GM12875 (cell line): ENCODE measurements around the gene TMEM178B.

Experiments
- H3K4me3 ChIP-seq: one replicate; pipeline ENCODE4 v1.5.1; 2011; ENCODE audit warnings: low read depth, low read length, control low read depth
- CTCF ChIP-seq: IDR thresholded peaks from 2 replicates; pipeline ENCODE4 v1.5.1; 2011; ENCODE audit warnings: low read depth, mild to moderate bottlenecking, control low read depth, inconsistent platforms, low read length, moderate library complexity, borderline replicate concordance; ENCODE audit not compliant: insufficient read depth

Gene TMEM178B

DNA sequence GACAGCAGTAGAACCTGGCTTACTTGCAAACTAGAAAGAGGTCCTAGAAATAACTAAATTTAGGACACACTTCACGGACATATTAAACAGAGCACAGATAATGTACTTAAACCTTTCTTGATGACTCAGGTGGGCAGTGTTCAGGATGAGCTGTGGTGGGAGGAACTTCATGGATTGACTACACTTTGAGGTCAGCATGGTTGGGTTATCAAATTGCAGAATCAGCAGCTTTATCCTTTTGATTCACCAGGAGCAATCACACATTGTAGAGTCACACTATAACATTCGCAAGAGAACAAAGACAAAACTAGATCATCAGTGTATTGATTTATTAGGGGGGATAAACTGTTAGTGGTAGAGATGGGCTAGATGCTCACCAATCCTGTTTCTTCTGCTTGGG, 438.7 kb downstream of the TMEM178B start:
- H3K4me3 ChIP-seq = no peak overlapping the region
- no peak for TF ChIP-seq CTCF

DNA sequence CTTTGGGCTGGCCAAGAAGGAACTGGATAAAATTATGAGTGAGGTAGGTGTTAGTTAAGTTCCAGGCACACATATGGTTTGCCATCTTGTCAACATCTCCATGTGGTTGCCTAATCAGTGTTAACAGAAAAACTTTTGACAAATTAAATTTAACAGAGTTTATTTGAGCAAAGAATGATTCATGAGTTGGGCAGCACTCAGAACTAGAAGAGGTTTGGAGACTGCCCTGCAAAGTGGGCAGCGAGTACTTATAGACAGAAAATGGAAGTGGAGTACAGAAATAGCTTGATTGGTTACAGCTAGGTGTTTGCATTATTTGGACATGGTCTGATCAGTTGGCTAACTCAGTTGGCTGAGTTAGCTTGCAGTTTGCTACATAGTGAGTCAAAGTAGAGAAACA, 439.9 kb downstream of the TMEM178B start:
- TF ChIP-seq CTCF = no peak
- no peak overlapping the region for H3K4me3 ChIP-seq

DNA sequence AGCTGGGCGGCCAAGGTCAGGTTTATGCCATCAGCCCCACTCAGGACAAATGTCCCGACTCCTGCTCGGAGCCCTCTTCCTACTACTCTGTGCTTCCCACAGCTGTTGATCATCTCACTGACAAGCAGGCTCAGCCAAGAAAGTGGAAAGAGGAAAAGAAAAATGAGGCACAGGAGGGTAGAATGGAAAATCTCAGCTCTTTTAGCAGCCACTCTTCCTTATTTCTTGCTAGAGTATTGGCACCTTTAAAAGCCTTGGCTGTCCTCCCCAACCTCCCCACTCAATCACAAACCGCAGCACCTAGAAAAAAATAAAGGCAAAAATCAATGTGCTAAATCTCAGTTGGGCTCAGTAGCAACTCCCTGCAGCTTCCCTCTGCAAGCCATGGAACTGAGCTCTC, 442.1 kb downstream of the TMEM178B start:
- TF ChIP-seq CTCF = no peak
- H3K4me3 ChIP-seq = no peak overlapping the region

- no peak overlapping the region for H3K4me3 ChIP-seq
- no peak for TF ChIP-seq CTCF
Observed at GRCh38 chr7:141519623-141520022, 445.8 kb downstream of the TMEM178B start.

- no peak overlapping the region for H3K4me3 ChIP-seq
- no peak for TF ChIP-seq CTCF
Observed at GRCh38 chr7:141522657-141523342, 448.9 kb downstream of the TMEM178B start.

- no peak for TF ChIP-seq CTCF
- H3K4me3 ChIP-seq = no peak overlapping the region
Observed at GRCh38 chr7:141525973-141526514, 452.2 kb downstream of the TMEM178B start.

DNA sequence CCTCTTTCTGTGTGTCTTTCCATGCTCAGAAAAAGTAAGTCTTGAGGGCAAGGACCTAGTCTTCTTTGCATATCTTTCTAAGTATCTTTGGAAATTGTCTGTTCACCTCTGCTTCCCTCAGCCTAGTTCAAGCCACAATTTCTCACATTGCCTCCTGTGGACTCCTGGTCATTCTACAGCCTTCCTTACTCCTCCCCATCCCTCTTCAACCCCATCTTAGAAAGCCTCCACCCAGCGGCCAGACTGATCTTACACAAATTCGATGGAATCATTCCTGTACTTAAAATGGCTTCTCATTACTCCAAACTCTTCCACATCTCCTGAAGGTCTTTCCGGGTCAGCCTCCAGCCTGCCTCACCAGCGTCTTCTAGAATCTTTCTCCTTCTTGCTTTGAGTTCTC, 453.2 kb downstream of the TMEM178B start:
- no peak for TF ChIP-seq CTCF
- no peak overlapping the region for H3K4me3 ChIP-seq
